HG03060 (cell line): ENCODE results near the gene TAS2R50.
"Not testable (repeated sequence)": the region's sequence is repeated elsewhere in the genome, so short reads cannot be mapped to it uniquely, and the experiment has no call there.

ENCODE experiments used
- ATAC-seq: cut with Tn5 transposase; IDR thresholded peaks from one replicate; pipeline ENCODE4 v1.9.1; 2021; ENCODE audit warnings: low read depth, moderate number of reproducible peaks; ENCODE audit not compliant: unreplicated experiment

The TAS2R50 gene

DNA sequence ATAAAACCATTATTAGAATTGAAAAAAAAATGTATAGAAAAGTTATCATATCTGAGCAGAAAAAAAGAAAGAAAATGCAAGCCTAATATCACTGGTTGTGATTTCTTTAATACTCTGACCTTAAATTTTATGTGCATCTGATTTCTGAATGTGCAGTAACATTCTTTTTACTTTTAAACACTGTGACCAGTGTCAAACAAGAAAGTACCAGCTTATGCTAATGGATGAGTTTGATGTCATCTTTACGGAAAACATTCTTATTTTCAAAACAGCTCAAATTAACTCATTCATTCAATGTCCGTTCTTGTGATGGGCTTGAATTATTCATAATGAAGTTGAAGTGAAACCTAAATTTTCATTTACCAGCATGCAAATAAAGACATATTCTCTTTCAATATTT, at the start of gene TAS2R50:
Gene TAS2R50, minus strand, starts transcription at position 101 of the 400 bp plus-strand sequence. Its CDS starts 52 bp downstream, at position 49.
- ATAC-seq: no peak

GRCh38 chr12:11033959-11034358, 47.2 kb upstream of the TAS2R50 start:
- ATAC-seq: not testable (repeated sequence)

- ATAC-seq: no peak
These were observed 44.6 kb upstream of the TAS2R50 start, which contains the start of gene TAS2R31 for GRCh38 chr12:11031307-11031706. Gene TAS2R31 (minus strand): TSS chr12:11031407. CDS start chr12:11031335, 72 bp downstream.

DNA sequence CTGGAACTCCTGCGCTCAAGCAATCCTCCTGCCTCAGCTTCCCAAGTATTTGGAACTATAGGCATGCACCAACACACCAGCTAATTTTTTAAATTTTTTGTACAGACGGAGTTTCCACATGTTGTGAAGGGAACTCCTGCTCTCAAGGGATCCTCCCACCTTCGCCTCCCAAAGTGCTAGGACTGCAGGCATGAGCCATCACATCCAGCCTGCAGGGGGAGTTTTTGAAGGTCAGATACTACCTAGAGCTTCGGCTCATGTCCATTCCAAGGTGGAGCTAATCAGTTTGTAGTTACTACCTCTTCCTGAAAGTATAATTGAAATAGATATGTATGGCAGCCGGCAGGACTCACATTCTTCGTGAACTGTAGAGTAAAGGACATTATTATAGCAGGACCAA, 39.4 kb upstream of the TAS2R50 start:
- no peak for ATAC-seq

DNA sequence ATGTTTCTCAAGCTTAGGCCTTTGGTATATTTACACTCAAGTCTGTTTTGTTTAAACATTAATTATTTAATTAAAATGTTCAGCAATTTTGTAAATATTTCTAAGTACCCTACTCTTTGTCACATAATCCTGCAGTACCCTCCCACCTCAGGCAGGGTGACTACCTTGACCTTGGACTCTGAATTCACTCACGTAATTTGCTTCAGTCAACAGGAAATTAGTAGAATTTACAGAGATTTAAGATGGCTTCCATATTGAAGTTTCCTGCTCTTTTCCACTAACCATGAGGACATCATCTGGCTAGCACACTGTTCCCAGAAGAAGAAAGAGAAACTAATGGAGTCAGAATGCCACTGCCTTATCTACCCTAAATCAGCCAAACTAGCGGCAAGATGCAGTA, 36.7 kb upstream of the TAS2R50 start:
- no peak for ATAC-seq

- no peak for ATAC-seq
These were observed 35.8 kb upstream of the TAS2R50 start, which contains the start of gene TAS2R19 for GRCh38 chr12:11022520-11022919. Gene TAS2R19 (minus strand): TSS chr12:11022620. CDS start chr12:11022571, 49 bp downstream.

- no peak for ATAC-seq
These were observed 30.2 kb upstream of the TAS2R50 start for GRCh38 chr12:11016937-11017336.

- no peak for ATAC-seq
These were observed 29.2 kb upstream of the TAS2R50 start for GRCh38 chr12:11015775-11016430.

DNA sequence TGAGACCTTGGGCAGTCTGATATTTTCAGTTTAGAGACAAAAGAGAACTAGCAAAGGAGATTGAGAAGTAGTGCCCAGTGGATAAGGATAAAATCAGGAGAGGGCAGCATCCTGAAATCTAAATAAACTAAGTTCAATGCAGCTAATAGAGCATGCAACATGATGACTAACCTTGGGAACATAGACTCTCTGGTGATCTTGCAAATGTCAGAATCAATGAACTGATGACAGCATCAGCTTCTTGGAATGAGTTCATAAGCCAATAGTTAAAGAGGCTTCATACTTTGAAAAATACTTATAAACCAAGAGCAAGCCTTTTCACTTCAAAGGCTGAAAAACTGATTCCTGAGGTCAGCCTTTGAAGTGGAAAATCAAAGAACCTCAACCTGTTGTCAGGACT, 27.5 kb upstream of the TAS2R50 start:
- no peak for ATAC-seq

GRCh38 chr12:11007608-11008007, 20.9 kb upstream of the TAS2R50 start:
- ATAC-seq: no peak

DNA sequence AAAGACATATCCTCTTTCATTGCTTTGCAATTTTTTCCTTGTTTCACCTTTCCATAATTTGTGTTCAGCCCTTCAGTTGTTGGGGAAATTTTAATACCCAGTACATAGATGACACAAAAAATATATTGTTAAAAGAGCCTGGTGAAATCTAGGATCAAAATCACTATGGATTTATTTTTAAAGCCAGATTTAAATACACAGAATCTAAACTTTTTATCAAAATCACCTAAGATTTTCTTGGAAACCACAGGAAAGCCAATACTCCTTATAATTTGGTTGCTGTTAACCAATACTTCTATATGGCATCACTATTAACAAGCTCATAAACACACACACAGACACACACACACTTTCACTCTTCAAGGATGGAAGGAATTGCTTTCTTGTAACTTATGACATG, 11.5 kb upstream of the TAS2R50 start, which contains the start of gene TAS2R20:
Gene TAS2R20, minus strand, starts transcription at position 101 of the 400 bp plus-strand sequence. CDS start 429 bp downstream, outside the sequence.
- ATAC-seq: no peak

- no peak for ATAC-seq
These were observed 7.6 kb upstream of the TAS2R50 start for GRCh38 chr12:10994307-10994706.

DNA sequence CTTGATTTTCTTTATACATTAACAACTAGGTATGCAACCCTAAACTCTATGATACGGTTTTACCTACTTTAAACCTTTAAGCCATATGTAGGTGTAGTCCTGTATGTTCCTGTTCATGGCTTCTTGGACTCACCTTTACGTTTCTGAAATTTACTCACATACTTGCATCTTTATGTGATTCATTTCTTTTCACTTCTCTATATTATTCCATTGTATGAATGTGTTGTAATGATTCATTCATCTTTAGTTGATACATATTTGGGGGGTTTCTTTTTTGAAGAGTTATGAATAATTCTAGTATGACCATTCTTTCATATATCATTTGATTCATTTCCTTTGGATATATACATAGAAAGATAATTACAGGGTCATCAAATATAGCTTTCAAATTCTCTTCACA, 2.4 kb upstream of the TAS2R50 start:
- ATAC-seq: no peak

- no peak for ATAC-seq
These were observed 4.5 kb downstream of the TAS2R50 start for GRCh38 chr12:10982244-10982643.

DNA sequence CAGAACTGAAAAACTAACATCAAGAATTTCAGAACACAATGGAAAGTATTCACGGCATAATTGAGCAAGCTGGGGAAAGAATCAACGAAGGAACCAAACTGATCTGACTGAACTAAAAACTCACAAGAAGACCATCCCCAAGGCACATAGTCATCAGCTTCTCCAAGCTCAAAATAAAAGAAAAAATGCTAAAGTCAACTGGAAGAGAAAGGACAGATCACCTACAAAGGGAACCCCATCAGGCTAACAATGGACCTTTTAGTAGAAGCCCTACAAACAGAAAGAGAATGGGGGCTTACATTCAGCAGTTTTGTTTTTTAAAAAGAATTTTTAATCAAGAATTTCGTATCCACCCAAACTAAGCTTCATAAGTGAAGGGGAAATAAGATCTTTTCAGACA, 11.7 kb downstream of the TAS2R50 start:
- no peak for ATAC-seq

DNA sequence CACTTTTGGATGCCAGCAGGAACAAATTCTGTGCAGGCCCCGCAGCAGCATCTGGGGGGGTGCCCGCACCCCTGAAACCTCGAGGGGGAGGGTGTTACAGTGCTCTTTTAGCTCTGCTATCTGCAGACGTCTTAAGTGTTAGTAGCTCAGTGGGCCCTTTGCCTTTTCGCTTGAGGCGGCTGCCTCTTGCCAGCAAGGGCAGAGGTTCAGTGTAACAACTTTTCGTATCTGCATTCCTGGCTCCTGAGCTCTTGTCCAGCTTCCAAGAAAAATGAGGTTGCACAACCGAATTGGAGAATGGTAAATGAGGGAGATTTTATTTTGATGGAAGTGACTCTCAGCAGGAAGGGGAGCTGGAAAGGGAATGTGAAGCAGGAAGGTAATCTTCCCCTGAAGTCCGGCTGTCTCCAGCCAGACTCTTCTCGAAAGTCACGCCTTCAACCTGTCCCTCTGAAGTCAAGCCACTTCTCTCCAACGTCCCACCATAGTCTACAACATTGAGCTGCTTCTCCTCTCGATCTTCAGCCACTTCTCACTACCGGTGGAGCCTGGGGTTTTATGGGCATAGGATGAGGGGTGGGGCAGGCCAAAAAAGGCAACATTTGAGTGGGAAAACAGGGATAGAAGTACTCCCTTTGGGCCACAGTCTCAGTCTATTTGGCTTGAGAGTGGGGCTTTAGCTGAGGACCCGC, 17.8 kb downstream of the TAS2R50 start:
- no peak for ATAC-seq

DNA sequence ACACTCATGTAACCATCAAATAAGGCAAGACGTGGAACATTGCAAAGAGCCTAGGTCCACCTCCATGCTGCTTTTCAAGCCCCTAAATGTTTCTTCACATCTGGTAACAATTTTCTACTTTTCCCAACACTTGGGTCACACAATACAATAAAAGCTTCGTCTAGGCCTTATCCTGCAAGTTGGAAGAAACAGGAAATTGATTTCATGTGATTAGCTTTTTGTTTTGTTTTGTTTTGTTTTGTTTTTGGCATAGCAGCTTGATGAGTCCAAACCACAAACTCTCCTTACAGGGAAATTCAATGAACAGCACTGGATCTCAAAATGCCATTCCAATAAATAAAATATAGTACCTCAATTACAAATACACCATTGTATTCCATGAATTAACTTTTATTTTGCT, 19.3 kb downstream of the TAS2R50 start:
- no peak for ATAC-seq

- ATAC-seq: no peak
These were observed 20.4 kb downstream of the TAS2R50 start for GRCh38 chr12:10966314-10966713.

DNA sequence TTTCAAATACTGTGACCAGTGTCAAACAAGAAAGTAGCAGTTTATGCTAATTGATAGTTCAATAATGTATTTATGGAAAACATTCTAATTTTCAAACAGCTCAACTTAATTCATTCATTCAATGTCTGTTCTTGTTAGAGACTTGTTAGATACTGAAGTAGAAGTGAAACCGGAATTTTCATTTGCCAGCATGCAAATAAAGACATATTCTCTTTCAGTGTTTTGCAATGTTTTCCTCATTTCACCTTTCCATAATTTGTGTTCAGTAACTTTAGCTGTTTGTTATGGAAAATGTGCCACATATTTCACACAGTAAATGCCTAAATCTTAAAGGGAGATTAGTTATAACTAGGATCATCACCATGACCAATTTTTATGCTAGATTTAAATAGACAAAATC, 21.2 kb downstream of the TAS2R50 start:
- ATAC-seq: no peak

- ATAC-seq: no peak
These were observed 26.5 kb downstream of the TAS2R50 start for GRCh38 chr12:10960211-10960610.

DNA sequence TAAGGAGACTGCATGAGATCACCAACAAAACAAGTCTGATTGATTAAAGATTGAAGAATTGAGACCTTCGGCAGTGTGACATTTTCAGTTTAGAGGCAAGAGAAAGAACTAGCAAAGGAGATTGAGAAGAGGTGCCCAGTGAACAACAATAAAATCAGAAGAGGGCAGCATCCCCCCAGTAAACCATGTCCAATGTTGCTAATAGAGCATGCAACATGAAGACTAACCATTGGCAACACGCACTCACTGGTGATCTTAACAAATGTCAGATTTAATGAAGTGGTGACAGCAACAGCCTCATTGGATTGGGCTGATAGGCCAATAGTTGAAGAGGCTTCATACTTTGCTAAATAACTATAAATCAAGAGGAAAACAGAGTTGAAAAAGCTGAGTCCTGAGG, 26.9 kb downstream of the TAS2R50 start:
- no peak for ATAC-seq

GRCh38 chr12:10957741-10958140, 29.0 kb downstream of the TAS2R50 start:
- ATAC-seq: no peak
